Esophagus (tissue), 2 donors: ENCODE data around the gene OR14J1. TPM values are rescaled to one million over a fixed set of nuclear protein-coding genes. Genes with fewer than 3 reads are reported as not detected.
"Not testable (repeated sequence)": the region's sequence is repeated elsewhere in the genome, so short reads cannot be mapped to it uniquely, and the experiment has no call there.

Source experiments
- H3K27ac ChIP-seq, 2 donors: one replicate each; pipeline ENCODE4 v1.5.1; 2013; ENCODE audit warnings: low read depth in 2 of 2, mild to moderate bottlenecking in 2 of 2, inconsistent platforms in 1 of 2, low read length in 1 of 2, moderate library complexity in 1 of 2
- H3K27me3 ChIP-seq, 2 donors: one replicate each; pipeline ENCODE4 v1.6.1; 2013; ENCODE audit warnings: low read length in 2 of 2, control low read depth in 1 of 2, mild to moderate bottlenecking in 1 of 2; ENCODE audit not compliant: insufficient read depth in 2 of 2, control insufficient read depth in 1 of 2
- H3K36me3 ChIP-seq, 2 donors: one replicate each; pipeline ENCODE4 v1.6.1; 2013; ENCODE audit warnings: low read length in 1 of 2; ENCODE audit not compliant: control insufficient read depth in 2 of 2, insufficient read depth in 2 of 2
- H3K4me1 ChIP-seq, 2 donors: one replicate each; pipeline ENCODE4 v1.6.1; 2013; ENCODE audit warnings: low read length in 1 of 2; ENCODE audit not compliant: control insufficient read depth in 2 of 2, insufficient read depth in 2 of 2
- H3K4me3 ChIP-seq, 2 donors: one replicate each; pipeline ENCODE4 v1.5.1; 2013; ENCODE audit warnings: low read length in 2 of 2, mild to moderate bottlenecking in 2 of 2, low read depth in 1 of 2, moderate library complexity in 1 of 2
- H3K9me3 ChIP-seq, 2 donors: one replicate each; pipeline ENCODE4 v1.6.1; 2013; ENCODE audit warnings: mild to moderate bottlenecking in 2 of 2, low read depth in 1 of 2, low read length in 1 of 2, moderate library complexity in 1 of 2; ENCODE audit not compliant: control insufficient read depth in 2 of 2, insufficient read depth in 1 of 2
- WGBS, 2 donors: extraction: QIAGEN DNeasy Blood & Tissue Kit; methylation state at CpG; one replicate each; pipeline ENCODE4 v1.1.7; 2013; 5-methylcytosine and 5-hydroxymethylcytosine counted together
- polyA plus RNA-seq, 2 donors: library from polyadenylated mRNA; stranded (reverse); fragments of 200-250 nt; gene quantifications; one replicate each; pipeline ENCODE4 v1.2.3, GENCODE V29; 2013
- donor health status: healthy with polysubstance abuse.
- donor health status: Bipolar disorder and iron deficiency.

The OR14J1 gene, protein sequence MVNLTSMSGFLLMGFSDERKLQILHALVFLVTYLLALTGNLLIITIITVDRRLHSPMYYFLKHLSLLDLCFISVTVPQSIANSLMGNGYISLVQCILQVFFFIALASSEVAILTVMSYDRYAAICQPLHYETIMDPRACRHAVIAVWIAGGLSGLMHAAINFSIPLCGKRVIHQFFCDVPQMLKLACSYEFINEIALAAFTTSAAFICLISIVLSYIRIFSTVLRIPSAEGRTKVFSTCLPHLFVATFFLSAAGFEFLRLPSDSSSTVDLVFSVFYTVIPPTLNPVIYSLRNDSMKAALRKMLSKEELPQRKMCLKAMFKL
- not detected for polyA plus RNA-seq

DNA sequence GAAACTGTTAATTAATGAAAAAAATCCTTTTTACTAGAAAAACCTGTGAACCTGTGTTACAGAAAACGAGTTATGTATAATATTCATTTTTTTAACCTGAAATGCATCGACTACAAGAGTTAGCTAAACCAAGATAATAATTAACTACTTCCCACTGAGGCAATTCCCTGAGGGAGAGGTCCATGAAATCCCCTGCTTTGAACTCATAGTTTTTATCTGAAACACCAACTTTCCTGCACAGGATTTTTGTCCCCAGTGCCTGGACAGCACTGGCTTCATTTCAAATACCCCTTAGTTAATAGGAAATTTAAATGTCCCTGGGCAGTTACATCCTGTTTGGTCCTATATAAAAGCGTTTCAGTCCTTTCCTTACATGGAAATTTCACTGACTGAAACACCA is at the start of gene OR14J1:
Gene OR14J1, plus strand, starts transcription at position 386 of the 400 bp plus-strand sequence. CDS start 4,989 bp downstream, outside the sequence.
- H3K9me3 ChIP-seq, result no peaks in the 10 kb centered on the region
- no peaks in the 10 kb centered on the region for H3K27me3 ChIP-seq
- H3K27ac ChIP-seq, result no peak within 1 kb of the TSS
- H3K36me3 ChIP-seq, result no peaks in the 10 kb centered on the region
- WGBS, 2 donors, result 51 to 61% methylated on average over 3 of the region's 3 CpGs
- H3K4me1 ChIP-seq, result no peaks in the 10 kb centered on the region
- no peak within 1 kb of the TSS for H3K4me3 ChIP-seq

DNA sequence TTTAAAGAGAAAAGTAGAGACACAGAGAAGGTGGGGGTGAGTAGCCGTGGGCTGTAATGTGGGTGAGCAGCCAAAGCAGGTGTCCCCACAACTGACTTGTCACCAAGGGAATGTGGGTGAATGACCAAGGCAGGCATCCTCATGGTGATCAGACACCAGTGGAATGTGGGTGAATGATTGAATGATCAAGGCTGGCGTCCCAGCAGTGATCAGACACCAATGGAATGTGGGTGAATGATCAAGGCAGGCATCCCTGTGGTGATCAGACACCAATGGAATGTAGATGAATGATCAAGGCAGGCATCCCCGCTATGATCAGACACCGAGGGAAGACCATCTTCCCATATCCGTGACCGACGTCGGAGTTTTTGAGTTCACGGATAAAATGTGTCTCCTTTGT is 49.8 kb upstream of the OR14J1 start:
- H3K36me3 ChIP-seq, result no peaks in the 10 kb centered on the region
- WGBS, 2 donors, result 82 to 92% methylated on average over 9 of the region's 9 CpGs
- H3K9me3 ChIP-seq, result peaks cover 0 to 2% of the 10 kb centered on the region in 2 donors
- no peak overlapping the region for H3K27ac ChIP-seq
- no peaks in the 10 kb centered on the region for H3K4me1 ChIP-seq
- H3K27me3 ChIP-seq, result no peaks in the 10 kb centered on the region
- no peak overlapping the region for H3K4me3 ChIP-seq

DNA sequence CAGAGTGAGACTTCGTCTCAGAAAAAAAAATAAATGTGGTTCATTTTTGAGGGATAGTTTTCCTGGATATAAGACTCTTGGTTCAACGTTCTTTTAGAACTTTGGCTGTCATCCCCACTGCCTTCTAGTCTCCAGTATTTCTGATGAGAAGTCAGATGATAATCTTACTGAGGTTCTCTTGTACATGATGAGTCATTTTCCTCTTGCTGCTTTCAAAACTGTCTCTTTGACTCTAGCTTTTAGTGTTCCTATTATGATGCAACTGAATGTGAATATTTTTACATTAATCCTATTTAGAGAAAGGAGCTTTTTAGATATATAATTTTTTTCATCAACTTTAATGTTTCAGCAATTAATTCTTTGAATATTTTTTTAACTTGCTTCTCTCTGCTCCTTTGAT is 46.0 kb upstream of the OR14J1 start:
- H3K27ac ChIP-seq, result no peak overlapping the region
- whole genome bisulfite sequencing, 2 donors, result 80 to 87% methylated on average over 2 of the region's 2 CpGs

DNA sequence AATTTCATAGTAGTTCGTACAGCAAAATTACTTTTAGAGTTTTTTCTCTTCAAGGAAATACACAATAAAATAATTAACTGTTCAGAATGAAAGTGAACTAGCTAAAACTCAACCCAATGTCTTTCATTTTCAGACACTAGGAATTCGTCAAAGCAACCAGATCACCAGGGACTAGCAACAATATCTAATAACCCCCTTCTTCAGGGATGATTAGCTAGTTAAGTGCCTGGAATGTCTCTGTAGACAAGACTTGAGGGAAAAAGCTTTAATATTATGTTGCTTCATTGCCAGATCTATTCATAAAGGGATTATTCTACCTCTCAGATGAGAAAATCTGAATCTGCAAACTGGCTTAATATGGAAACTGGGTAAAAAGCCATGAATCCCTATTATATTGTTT is 41.8 kb upstream of the OR14J1 start:
- Histone ChIP-seq H3K27ac (no peak overlapping the region), H3K27me3 (no peaks in the 10 kb centered on the region), H3K36me3 (no peaks in the 10 kb centered on the region), H3K9me3 (no peaks in the 10 kb centered on the region), H3K4me3 (no peak overlapping the region), H3K4me1 (no peaks in the 10 kb centered on the region)
- WGBS, 2 donors, result 57 to 70% methylated on average over 2 of the region's 2 CpGs

More for the DNA sequence above, 46.0 kb upstream of the OR14J1 start:
- Histone ChIP-seq H3K36me3 (no peaks in the 10 kb centered on the region), H3K4me3 (no peak overlapping the region), H3K9me3 (no peaks in the 10 kb centered on the region), H3K4me1 (no peaks in the 10 kb centered on the region), H3K27me3 (no peaks in the 10 kb centered on the region)

DNA sequence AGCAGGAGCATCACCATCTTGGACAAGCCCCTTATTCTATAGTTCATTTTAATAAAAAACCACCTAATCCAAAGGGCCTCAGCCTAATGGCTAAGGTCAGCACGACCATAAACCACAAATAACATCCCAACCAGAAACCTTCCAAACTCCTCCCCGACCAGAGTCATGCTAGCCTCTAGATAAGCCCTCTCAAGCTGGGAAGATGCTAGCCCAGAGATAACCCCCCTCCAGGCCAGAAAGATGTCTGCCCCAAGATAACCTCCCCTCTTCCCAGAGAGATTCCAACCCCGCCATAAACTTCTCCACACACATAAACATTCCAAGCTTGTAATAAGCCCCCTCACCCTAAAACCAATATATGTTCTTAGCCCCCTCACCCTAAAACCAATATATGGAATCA is 38.5 kb upstream of the OR14J1 start:
- Histone ChIP-seq H3K4me1 (no peaks in the 10 kb centered on the region), H3K4me3 (no peak overlapping the region), H3K9me3 (no peaks in the 10 kb centered on the region), H3K27ac (no peak overlapping the region), H3K27me3 (no peaks in the 10 kb centered on the region), H3K36me3 (no peaks in the 10 kb centered on the region)
- WGBS, 2 donors, result 57 to 68% methylated on average over 3 of the region's 3 CpGs

DNA sequence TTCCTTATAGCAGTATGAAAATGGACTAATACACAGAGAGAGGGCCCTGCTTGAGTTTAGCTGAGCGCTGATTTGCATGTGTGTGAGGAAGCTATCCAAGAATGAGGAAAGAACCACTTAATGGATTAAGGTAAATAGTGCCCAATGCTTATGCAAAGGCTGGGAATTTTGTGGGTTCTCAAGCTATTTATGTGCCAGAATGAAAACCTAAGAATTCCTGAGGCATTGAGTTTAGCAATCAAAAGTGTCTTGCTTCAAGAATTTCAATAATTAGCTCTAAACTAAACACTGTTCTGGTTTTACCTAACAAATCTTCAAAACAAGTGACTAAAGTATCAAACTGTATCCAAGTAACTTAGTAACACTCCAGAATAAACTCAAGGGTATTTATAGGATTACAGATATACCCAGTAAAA is 7.0 kb upstream of the OR14J1 start:
- Histone ChIP-seq H3K36me3 (no peaks in the 10 kb centered on the region), H3K9me3 (no peaks in the 10 kb centered on the region), H3K4me1 (no peaks in the 10 kb centered on the region), H3K27ac (no peak overlapping the region), H3K27me3 (no peaks in the 10 kb centered on the region), H3K4me3 (no peak overlapping the region)
- 88 to 93% methylated on average over 1 of the region's 1 CpG for WGBS, 2 donors

DNA sequence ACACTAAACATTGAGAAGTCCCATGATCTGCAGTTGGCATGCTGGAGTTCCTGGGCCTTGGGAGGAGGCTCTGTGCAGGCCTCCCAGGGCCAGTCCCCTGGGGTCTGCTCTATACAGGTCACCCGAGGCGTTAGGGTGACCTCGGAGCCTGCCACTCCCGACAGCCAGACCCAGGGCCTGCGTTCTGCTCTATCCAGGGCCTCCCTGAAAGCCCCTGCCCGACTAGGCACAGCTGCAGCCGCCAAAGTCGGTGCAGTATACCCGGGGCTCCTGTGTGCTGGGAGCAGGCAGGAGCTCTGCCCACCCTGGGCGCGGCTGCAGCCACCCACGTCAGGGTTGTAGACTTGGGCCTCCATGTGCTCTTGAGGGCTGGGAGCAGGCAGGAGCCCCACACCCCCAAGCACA is 6.3 kb upstream of the OR14J1 start:
- Histone ChIP-seq H3K27ac (no peak overlapping the region), H3K9me3 (no peaks in the 10 kb centered on the region)

DNA sequence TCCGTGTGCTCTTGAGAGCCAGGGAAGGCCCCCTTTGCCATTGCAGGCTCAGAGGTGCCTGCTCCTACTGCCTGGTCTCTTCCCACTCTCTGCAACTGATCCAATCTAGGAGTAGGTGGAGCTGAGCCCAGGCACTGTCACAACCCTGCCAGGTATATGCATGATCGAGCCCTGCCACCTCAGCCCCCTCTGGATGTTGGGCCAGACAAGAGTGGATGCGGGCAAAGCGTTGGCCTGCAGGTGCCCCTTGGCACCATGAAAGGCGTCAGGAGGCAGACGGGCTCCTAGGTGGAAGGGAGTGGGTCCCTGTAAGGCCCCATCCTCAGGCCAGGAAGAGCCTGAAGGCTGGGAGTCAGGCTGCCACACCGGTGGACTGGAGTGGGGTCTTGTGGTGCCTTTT is 5.9 kb upstream of the OR14J1 start:
- no peak overlapping the region for H3K4me3 ChIP-seq
- H3K4me1 ChIP-seq, result no peaks in the 10 kb centered on the region
- 90 to 93% methylated on average over 7 of the region's 7 CpGs for WGBS, 2 donors
- H3K27ac ChIP-seq, result no peak overlapping the region
- no peaks in the 10 kb centered on the region for H3K27me3 ChIP-seq
- H3K36me3 ChIP-seq, result no peaks in the 10 kb centered on the region
- no peaks in the 10 kb centered on the region for H3K9me3 ChIP-seq

More for the DNA sequence above, 6.3 kb upstream of the OR14J1 start:
- Histone ChIP-seq H3K4me1 (no peaks in the 10 kb centered on the region), H3K36me3 (no peaks in the 10 kb centered on the region), H3K27me3 (no peaks in the 10 kb centered on the region), H3K4me3 (no peak overlapping the region)
- WGBS, 2 donors, result 81 to 85% methylated on average over 12 of the region's 12 CpGs

DNA sequence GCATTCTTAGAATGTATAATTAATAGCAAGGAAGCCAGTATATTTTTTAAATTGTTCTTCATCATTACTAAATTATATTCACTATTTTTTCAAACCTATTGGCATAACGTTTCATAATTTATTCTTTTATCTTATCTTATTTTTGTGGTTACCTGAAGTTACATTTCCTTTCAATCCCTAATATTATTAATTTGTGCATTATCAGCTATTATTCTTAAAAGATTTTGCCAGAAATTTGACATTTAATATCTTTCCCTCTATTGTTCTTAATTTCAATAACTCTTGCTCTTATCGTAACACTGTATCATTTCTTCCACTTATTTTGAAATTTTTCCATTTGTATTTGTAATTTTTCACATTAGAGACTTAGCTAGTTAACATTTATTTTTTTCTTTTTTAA is 18.4 kb downstream of the OR14J1 start:
- no peaks in the 10 kb centered on the region for H3K4me1 ChIP-seq
- H3K36me3 ChIP-seq, result no peaks in the 10 kb centered on the region
- no peak overlapping the region for H3K4me3 ChIP-seq
- H3K27ac ChIP-seq, result no peak overlapping the region
- no peaks in the 10 kb centered on the region for H3K27me3 ChIP-seq
- no peaks in the 10 kb centered on the region for H3K9me3 ChIP-seq
- WGBS, 2 donors, result 81 to 85% methylated on average over 2 of the region's 2 CpGs

DNA sequence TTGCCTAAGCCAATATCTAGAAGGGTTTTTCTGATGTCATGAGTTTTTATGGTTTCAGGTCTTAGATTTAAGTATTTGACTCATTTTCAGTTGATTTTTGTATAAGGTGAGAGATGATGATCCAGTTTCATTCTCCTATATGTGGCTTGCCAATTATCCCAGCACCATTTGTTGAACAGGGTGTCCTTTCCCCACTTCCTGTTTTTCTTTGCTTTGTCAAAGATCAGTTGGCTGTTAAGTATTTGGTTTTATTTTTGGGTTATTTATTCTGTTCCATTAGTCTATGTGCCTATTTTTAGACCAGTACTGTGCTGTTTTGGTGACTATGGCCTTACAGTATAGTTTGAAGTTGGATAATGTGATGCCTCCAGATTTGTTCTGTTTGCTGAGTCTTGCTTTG is 21.8 kb downstream of the OR14J1 start:
- not testable (repeated sequence) for H3K4me1 ChIP-seq, H3K4me3 ChIP-seq, H3K36me3 ChIP-seq, H3K9me3 ChIP-seq, H3K27ac ChIP-seq, H3K27me3 ChIP-seq
